GM18519 (cell line): ENCODE measurements around the gene CDAN1.
"Not testable (repeated sequence)": the region's sequence is repeated elsewhere in the genome, so short reads cannot be mapped to it uniquely, and the experiment has no call there.

Experiments
- ATAC-seq: cut with Tn5 transposase; IDR thresholded peaks from one replicate; pipeline ENCODE4 v1.9.1; 2021; ENCODE audit warnings: mild to moderate bottlenecking, moderate library complexity; ENCODE audit not compliant: unreplicated experiment, low FRiP score

Gene CDAN1

GRCh38 chr15:42736793-42737528 is at the start of gene CDAN1:
CDAN1 (minus strand) TSS chr15:42737128; CDS start chr15:42737102, 26 bp downstream.
- no peak for ATAC-seq

- no peak for ATAC-seq
These were observed 48.6 kb upstream of the CDAN1 start for GRCh38 chr15:42785569-42785968.

GRCh38 chr15:42784705-42785104 is 47.8 kb upstream of the CDAN1 start:
- no peak for ATAC-seq

- no peak for ATAC-seq
These were observed 45.8 kb upstream of the CDAN1 start for GRCh38 chr15:42782716-42783115.

- no peak for ATAC-seq
These were observed 38.5 kb upstream of the CDAN1 start for GRCh38 chr15:42775416-42775815.

- no peak for ATAC-seq
These were observed 36.0 kb upstream of the CDAN1 start for GRCh38 chr15:42772901-42773300.

GRCh38 chr15:42772144-42772543 is 35.2 kb upstream of the CDAN1 start:
- no peak for ATAC-seq

- not testable (repeated sequence) for ATAC-seq
These were observed 29.2 kb upstream of the CDAN1 start for GRCh38 chr15:42766109-42766508.

- ATAC-seq: not testable (repeated sequence)
These were observed 27.3 kb upstream of the CDAN1 start for GRCh38 chr15:42764154-42764731.

- not testable (repeated sequence) for ATAC-seq
These were observed 24.9 kb upstream of the CDAN1 start for GRCh38 chr15:42761813-42762212.

- no peak for ATAC-seq
These were observed 23.8 kb upstream of the CDAN1 start for GRCh38 chr15:42760759-42761158.

- ATAC-seq: no peak
These were observed 22.2 kb upstream of the CDAN1 start for GRCh38 chr15:42759093-42759492.

GRCh38 chr15:42750306-42750705 is 13.4 kb upstream of the CDAN1 start:
- no peak for ATAC-seq

- ATAC-seq: no peak
These were observed 12.3 kb upstream of the CDAN1 start for GRCh38 chr15:42749266-42749665.

GRCh38 chr15:42744195-42744594 is 7.3 kb upstream of the CDAN1 start:
- no peak for ATAC-seq

GRCh38 chr15:42742149-42742548 is 5.2 kb upstream of the CDAN1 start:
- ATAC-seq: no peak

- no peak for ATAC-seq
These were observed 4.8 kb upstream of the CDAN1 start for GRCh38 chr15:42741710-42742109.

- ATAC-seq: no peak
These were observed 801 bp upstream of the CDAN1 start for GRCh38 chr15:42737529-42738328.

GRCh38 chr15:42736178-42736792 is 643 bp downstream of the CDAN1 start:
- no peak for ATAC-seq

GRCh38 chr15:42735382-42736165 is 1.4 kb downstream of the CDAN1 start:
- ATAC-seq: no peak
